CD4-positive, alpha-beta T cell (primary cell): ENCODE data around the gene JARID2. TPM values are rescaled to one million over a fixed set of nuclear protein-coding genes. Genes with fewer than 3 reads are reported as not detected.

Source experiments
- ATAC-seq: fragments of 200-7000 bp; cut with Tn5 transposase; one replicate; pipeline ENCODE4 v1.10.0; 2022; ENCODE audit warnings: mild to moderate bottlenecking; ENCODE audit not compliant: poor library complexity
- CTCF ChIA-PET: fragments of 350-600 bp; sonication (Branson Sonifier 250); formaldehyde crosslinking; loops from one replicate; lab custom pipeline; 2021; ENCODE audit warnings: antibody characterized with exemption, inconsistent platforms; lab: Charles Lee
- POLR2A ChIA-PET: fragments of 350-600 bp; sonication (Branson Sonifier 250); formaldehyde crosslinking; loops from one replicate; lab custom pipeline; 2021; ENCODE audit warnings: antibody characterized with exemption, inconsistent platforms; lab: Charles Lee
- DNase-seq, 14 experiments: peaks; one replicate each; pipeline ENCODE4 v3.0.0-alpha.2; 2013 to 2020; ENCODE audit warnings: mixed read lengths in 2 of 14
- H3K27ac ChIP-seq, 2 donors: one replicate each; pipeline versions ENCODE4 v1.5.1 to v1.7.0; 2013; ENCODE audit warnings: low read length in 2 of 2, low read depth in 1 of 2, mild to moderate bottlenecking in 1 of 2
- H3K27me3 ChIP-seq, 2 experiments: 1 replicate in 1 of 2; 2 replicates in 1 of 2; pipeline versions ENCODE4 v1.6.1 to v1.7.0; 2013; ENCODE audit warnings: low read length in 2 of 2, control low read depth in 1 of 2, mild to moderate bottlenecking in 1 of 2, moderate library complexity in 1 of 2; ENCODE audit not compliant: insufficient read depth in 2 of 2, control insufficient read depth in 1 of 2
- H3K36me3 ChIP-seq: one replicate; pipeline ENCODE4 v1.6.1; 2013; ENCODE audit warnings: low read length, control low read depth; ENCODE audit not compliant: insufficient read depth
- H3K4me1 ChIP-seq: one replicate; pipeline ENCODE4 v1.6.1; 2013; ENCODE audit warnings: low read length, control low read depth; ENCODE audit not compliant: insufficient read depth
- H3K4me3 ChIP-seq: one replicate; pipeline ENCODE4 v1.5.1; 2013; ENCODE audit warnings: mild to moderate bottlenecking, low read length, moderate library complexity
- H3K9me3 ChIP-seq, 2 experiments: 1 replicate in 1 of 2; 2 replicates in 1 of 2; pipeline versions ENCODE4 v1.6.1 to v1.7.0; 2013; ENCODE audit warnings: low read length in 2 of 2, mild to moderate bottlenecking in 2 of 2, control low read depth in 1 of 2, moderate library complexity in 1 of 2; ENCODE audit not compliant: control insufficient read depth in 1 of 2, insufficient read depth in 1 of 2
- H3K27ac Mint-ChIP-seq: one replicate; pipeline ENCODE4 v1.8.0; 2020; ENCODE audit warnings: mixed read lengths
- H3K27me3 Mint-ChIP-seq: one replicate; pipeline ENCODE4 v1.8.0; 2021; ENCODE audit warnings: mixed read lengths
- H3K36me3 Mint-ChIP-seq: one replicate; pipeline ENCODE4 v1.8.0; 2021; ENCODE audit warnings: low read depth, mixed read lengths
- H3K4me1 Mint-ChIP-seq: one replicate; pipeline ENCODE4 v1.8.0; 2021; ENCODE audit warnings: low read depth, mixed read lengths
- H3K4me3 Mint-ChIP-seq: one replicate; pipeline ENCODE4 v1.8.0; 2020; ENCODE audit warnings: mild to moderate bottlenecking, mixed read lengths
- H3K9me3 Mint-ChIP-seq: one replicate; pipeline ENCODE4 v1.8.0; 2020; ENCODE audit warnings: mixed read lengths
- intact Hi-C, 2 experiments: fragments of 100-400 bp; cut with DNase I in 1 of 2; cut with micrococcal nuclease in 1 of 2; formaldehyde crosslinking; loops; one replicate each; pipeline versions ENCODE4 v1.15.1 to v1.9.0; 2023 to 2025; cut with DNase I, micrococcal nuclease
- total RNA-seq, 174 experiments: library from RNA in 2 of 174; stranded (reverse) in 2 of 174; gene quantifications; one replicate each; pipeline ENCODE4 v1.2.3 and lab custom pipeline; 2021 to 2026
- TF ChIP-seq, protein P1 (sequence below): fragments of 200-600 bp; IDR thresholded peaks from one replicate; pipeline ENCODE4 v1.8.0; 2022; ENCODE audit warnings: antibody characterized with exemption, mild to moderate bottlenecking

The JARID2 gene
- total RNA-seq, 2 experiments from 2014 or later = 32.0 to 33.0 TPM

DNA sequence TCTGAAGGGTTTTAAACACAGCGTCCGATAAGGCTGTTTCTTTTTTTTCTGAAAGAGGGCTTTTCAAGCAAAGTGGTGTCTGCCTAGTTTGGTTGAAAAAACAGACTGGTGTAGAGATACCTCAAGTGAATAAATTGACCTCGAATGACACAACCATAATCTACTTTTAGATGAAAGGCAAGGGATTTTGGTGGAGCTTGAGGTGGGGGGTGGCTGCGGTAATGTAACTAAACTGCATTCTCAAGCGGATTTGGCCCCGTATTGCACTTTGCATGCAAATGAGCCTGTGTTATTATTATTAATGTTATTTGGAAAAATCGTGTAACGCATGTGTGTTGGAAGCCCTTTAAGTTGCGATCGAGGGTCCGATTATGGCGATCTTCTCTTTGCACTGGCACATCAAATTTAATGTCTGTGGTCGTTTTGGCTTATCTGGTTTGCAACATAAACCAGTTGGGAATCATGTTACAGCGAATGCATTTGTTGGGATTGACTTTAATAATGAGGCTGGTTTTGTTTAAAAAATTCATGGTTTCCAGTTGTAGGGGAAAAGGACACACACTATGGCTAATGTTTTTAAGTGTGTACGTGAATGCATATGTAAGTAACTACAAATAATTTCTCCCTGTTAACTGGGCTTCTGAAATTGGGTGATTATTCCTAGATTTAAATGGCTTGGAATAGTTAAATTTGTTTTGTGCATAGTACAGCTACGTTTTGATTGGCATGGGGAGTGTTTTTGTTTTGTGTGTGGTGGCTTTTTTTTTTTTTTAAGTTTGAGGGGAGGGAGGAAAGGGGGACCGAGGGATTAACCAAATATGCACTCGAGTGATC lies 1.0 kb downstream of the JARID2 start:
- no peaks in the 10 kb centered on the region for H3K36me3 ChIP-seq
- POLR2A ChIA-PET = interaction anchor here (0.6 to 1.6 kb wide), 5 partner anchors 19 to 198 kb away, joined by 3 to 4 read pairs (median 3); no protein-coding TSS in a partner anchor
- H3K9me3 Mint-ChIP-seq = no peaks in the 10 kb centered on the region
- ATAC-seq (no peak), DNase-seq (peak in 8 of 14 experiments; percentile 14 to 69 (median 42))
- H3K4me1 ChIP-seq = peaks cover 37% of the 10 kb centered on the region
- H3K4me3 Mint-ChIP-seq = peak overlapping the region; percentile 100
- peak overlapping the region; percentile 94 for H3K4me3 ChIP-seq
- no peaks in the 10 kb centered on the region for H3K27me3 ChIP-seq
- intact Hi-C loops = loop anchor here (5.0 to 10.0 kb wide), 10 partner anchors 45 to 1130 kb away; partner anchors contain the start of genes CD83 (in 1 of the 2) and DTNBP1 (in 1 of the 2)
- peaks cover 36% of the 10 kb centered on the region for H3K4me1 Mint-ChIP-seq
- peak overlapping the region; percentile 97 for H3K27ac Mint-ChIP-seq
- TF ChIP-seq, protein P1, sequence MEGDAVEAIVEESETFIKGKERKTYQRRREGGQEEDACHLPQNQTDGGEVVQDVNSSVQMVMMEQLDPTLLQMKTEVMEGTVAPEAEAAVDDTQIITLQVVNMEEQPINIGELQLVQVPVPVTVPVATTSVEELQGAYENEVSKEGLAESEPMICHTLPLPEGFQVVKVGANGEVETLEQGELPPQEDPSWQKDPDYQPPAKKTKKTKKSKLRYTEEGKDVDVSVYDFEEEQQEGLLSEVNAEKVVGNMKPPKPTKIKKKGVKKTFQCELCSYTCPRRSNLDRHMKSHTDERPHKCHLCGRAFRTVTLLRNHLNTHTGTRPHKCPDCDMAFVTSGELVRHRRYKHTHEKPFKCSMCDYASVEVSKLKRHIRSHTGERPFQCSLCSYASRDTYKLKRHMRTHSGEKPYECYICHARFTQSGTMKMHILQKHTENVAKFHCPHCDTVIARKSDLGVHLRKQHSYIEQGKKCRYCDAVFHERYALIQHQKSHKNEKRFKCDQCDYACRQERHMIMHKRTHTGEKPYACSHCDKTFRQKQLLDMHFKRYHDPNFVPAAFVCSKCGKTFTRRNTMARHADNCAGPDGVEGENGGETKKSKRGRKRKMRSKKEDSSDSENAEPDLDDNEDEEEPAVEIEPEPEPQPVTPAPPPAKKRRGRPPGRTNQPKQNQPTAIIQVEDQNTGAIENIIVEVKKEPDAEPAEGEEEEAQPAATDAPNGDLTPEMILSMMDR = no peak
- peaks cover 4% of the 10 kb centered on the region for H3K27me3 Mint-ChIP-seq
- peak overlapping the region in 1 of 2 donors; percentile 92 for H3K27ac ChIP-seq
- CTCF ChIA-PET = interaction anchor here (0.5 kb wide), 1 partner anchor 16 kb away, joined by 3 read pairs; no protein-coding TSS in a partner anchor
- peaks cover 38% of the 10 kb centered on the region for H3K36me3 Mint-ChIP-seq
- H3K9me3 ChIP-seq = no peaks in the 10 kb centered on the region

DNA sequence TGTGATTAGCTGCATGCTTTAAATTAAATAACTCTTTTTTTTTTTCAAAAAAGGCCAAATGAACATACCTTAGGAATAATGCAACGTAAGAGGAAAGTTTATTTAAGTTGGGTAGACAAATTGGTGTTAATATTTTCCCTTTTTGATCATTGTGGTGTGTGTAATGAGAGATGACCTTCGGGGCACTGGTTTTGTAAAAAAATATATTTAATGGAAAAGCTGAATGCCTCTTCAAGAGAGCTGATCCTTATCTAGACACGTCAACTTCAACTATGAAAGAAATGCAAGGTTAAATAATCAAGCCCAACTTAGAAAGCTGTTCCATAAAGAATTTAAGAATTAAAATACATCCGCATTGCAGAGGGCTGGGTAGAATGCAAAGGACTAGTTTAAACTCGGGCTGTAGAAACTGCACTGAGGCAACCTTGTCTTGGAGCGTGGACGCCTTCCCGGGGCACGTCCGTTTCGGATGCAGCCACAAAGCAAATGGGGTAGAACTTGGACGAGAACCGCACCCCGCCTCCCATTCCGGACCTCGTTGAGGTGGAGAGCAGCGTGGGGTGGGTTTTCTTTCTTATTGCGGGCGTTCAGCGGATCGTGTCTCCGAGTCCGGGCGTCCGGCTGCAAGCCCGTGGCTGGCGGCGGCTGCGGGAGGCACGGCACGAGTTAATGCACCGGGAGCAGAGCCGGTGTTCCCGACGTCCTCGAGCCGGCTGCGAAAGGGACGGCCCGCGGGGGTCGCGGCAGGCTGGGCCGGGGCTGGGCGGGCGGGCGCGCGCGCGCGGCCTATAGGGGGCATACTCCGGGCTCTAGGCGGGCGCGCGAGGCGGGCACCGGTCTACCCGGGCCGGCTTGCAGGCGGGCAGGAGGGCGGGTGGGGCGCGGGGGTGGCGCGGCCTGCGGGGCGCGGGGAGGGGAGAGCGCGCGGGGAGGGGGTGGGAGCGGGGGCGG lies 1.9 kb downstream of the JARID2 start:
- Mint-ChIP-seq H3K27ac (peak overlapping the region; percentile 97), H3K4me1 (peaks cover 45% of the 10 kb centered on the region), H3K27me3 (peaks cover 4% of the 10 kb centered on the region), H3K9me3 (no peaks in the 10 kb centered on the region), H3K36me3 (peaks cover 38% of the 10 kb centered on the region), H3K4me3 (peak overlapping the region; percentile 100)
- H3K27ac ChIP-seq = peak overlapping the region; percentile 76 to 81
- DNase-seq = peak in 11 of 14 experiments; percentile 19 to 73 (median 51)
- POLR2A ChIA-PET = interaction anchor here (0.6 to 1.7 kb wide), 12 partner anchors 20 to 972 kb away, joined by 3 to 9 read pairs (median 4); no protein-coding TSS in a partner anchor
- CTCF ChIA-PET = interaction anchor here (0.5 to 1.2 kb wide), 2 partner anchors 17 to 80 kb away, joined by 3 to 5 read pairs; no protein-coding TSS in a partner anchor
- peak overlapping the region; percentile 94 for H3K4me3 ChIP-seq
- ATAC-seq = peak; percentile 4
- no peaks in the 10 kb centered on the region for H3K27me3 ChIP-seq
- no peaks in the 10 kb centered on the region for H3K9me3 ChIP-seq
- TF ChIP-seq, protein P1 = peak; percentile 18
- H3K4me1 ChIP-seq = peaks cover 39% of the 10 kb centered on the region
- no peaks in the 10 kb centered on the region for H3K36me3 ChIP-seq
- intact Hi-C loops = loop anchor here (2.0 to 10.0 kb wide), 11 partner anchors 19 to 1130 kb away; partner anchors contain the start of genes CD83 (in 1 of the 2) and DTNBP1 (in 1 of the 2)
